ENCODE results near the gene CBX6.
"Not testable (repeated sequence)": the region's sequence is repeated elsewhere in the genome, so short reads cannot be mapped to it uniquely, and the experiment has no call there.

Gene CBX6

GRCh38 chr22:38906052-38906451 is 34.0 kb upstream of the CBX6 start:
- Histone ChIP-seq H3K27ac (no peak overlapping the region), H3K36me3 (no peaks in the 10 kb centered on the region), H3K4me3 (ENCODE audit: low read depth, low read length) (no peak overlapping the region), H3K27me3 (ENCODE audit: insufficient read depth, low read depth, severe bottlenecking) (no peaks in the 10 kb centered on the region), H3K9me3 (ENCODE audit: severe bottlenecking) (peaks cover 8% of the 10 kb centered on the region)
- TF ChIP-seq, protein P1, sequence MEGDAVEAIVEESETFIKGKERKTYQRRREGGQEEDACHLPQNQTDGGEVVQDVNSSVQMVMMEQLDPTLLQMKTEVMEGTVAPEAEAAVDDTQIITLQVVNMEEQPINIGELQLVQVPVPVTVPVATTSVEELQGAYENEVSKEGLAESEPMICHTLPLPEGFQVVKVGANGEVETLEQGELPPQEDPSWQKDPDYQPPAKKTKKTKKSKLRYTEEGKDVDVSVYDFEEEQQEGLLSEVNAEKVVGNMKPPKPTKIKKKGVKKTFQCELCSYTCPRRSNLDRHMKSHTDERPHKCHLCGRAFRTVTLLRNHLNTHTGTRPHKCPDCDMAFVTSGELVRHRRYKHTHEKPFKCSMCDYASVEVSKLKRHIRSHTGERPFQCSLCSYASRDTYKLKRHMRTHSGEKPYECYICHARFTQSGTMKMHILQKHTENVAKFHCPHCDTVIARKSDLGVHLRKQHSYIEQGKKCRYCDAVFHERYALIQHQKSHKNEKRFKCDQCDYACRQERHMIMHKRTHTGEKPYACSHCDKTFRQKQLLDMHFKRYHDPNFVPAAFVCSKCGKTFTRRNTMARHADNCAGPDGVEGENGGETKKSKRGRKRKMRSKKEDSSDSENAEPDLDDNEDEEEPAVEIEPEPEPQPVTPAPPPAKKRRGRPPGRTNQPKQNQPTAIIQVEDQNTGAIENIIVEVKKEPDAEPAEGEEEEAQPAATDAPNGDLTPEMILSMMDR (IDR thresholded peaks at IDR 0.05; ENCODE audit: low read depth, low read length) = no peak
- no peak for DNase-seq

DNA sequence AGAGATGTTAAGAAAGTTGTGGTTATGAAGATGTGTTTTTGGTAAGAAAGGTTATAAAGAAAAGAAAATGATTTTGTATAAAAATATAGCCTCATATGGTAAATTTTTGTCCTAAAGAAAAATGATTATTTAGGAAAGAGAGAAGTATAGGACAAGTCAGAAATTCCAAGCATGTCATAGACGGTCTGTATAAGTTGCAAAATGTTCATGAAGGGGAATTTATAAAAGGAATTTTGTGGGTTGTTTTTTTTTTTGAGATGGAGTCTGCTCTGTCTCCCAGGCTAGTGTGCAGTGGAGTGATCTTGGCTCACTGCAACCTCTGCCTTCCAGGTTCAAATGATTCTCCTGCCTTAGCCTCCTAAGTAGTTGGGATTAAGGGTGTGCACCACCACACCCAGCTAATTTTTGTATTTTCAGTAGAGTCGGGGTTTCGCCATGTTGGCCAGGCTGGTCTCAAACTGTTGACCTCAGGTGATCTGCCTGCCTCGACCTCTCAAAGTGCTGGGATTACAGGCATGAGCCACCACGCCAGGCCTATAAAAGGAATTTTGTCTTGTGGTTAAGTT is 32.1 kb upstream of the CBX6 start:
- not testable (repeated sequence) for H3K9me3 ChIP-seq (ENCODE audit: severe bottlenecking); H3K27me3 ChIP-seq (ENCODE audit: insufficient read depth, low read depth, severe bottlenecking)

DNA sequence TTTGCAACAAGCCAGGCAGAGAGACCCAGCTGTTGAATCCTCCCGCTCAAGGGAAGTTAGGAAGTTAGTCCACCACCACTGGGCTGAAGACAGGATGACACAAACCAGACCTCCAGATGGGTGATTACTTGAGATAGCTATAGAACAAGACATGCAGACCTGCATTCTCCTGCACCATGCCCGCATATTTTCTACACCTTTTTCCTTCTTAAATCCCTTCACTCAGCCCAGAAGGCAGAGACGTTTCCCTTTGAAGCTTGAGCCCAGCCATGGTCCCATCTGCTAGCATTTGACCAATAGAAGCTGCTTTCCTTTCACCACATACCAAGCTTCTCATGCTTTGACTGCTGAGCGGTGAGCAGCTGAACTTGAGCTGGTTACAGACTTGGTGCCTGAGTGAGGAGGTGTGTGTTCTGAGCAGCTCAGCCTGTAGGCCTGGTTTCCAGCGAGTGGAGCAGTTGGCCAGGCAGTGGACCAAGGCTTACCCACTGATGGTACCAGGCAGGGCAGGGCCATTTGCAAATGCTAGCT is 29.2 kb upstream of the CBX6 start:
- no peak for DNase-seq
- Histone ChIP-seq H3K4me3 (ENCODE audit: low read depth, low read length) (no peak overlapping the region), H3K9me3 (ENCODE audit: severe bottlenecking) (peaks cover 8% of the 10 kb centered on the region), H3K27ac (no peak overlapping the region), H3K36me3 (no peaks in the 10 kb centered on the region), H3K27me3 (ENCODE audit: insufficient read depth, low read depth, severe bottlenecking) (no peaks in the 10 kb centered on the region)
- TF ChIP-seq, protein P1 (IDR thresholded peaks at IDR 0.05; ENCODE audit: low read depth, low read length) = no peak

More for the DNA sequence above, 32.1 kb upstream of the CBX6 start:
- not testable (repeated sequence) for H3K27ac ChIP-seq; DNase-seq; H3K4me3 ChIP-seq (ENCODE audit: low read depth, low read length); H3K36me3 ChIP-seq

GRCh38 chr22:38900677-38901076 is 28.7 kb upstream of the CBX6 start:
- H3K27ac ChIP-seq = no peak overlapping the region
- H3K4me3 ChIP-seq (ENCODE audit: low read depth, low read length) = no peak overlapping the region
- peaks cover 8% of the 10 kb centered on the region for H3K9me3 ChIP-seq (ENCODE audit: severe bottlenecking)
- H3K36me3 ChIP-seq = no peaks in the 10 kb centered on the region
- no peaks in the 10 kb centered on the region for H3K27me3 ChIP-seq (ENCODE audit: insufficient read depth, low read depth, severe bottlenecking)
- TF ChIP-seq, protein P1 (IDR thresholded peaks at IDR 0.05; ENCODE audit: low read depth, low read length) = no peak
- DNase-seq = no peak

- TF ChIP-seq, protein P1 (IDR thresholded peaks at IDR 0.05; ENCODE audit: low read depth, low read length) = no peak
- Histone ChIP-seq H3K27ac (no peak overlapping the region), H3K36me3 (no peaks in the 10 kb centered on the region), H3K9me3 (ENCODE audit: severe bottlenecking) (peaks cover 2% of the 10 kb centered on the region), H3K4me3 (ENCODE audit: low read depth, low read length) (no peak overlapping the region), H3K27me3 (ENCODE audit: insufficient read depth, low read depth, severe bottlenecking) (no peaks in the 10 kb centered on the region)
- DNase-seq = no peak
Measured at GRCh38 chr22:38891256-38891655, 19.2 kb upstream of the CBX6 start.

- no peak for DNase-seq
- TF ChIP-seq, protein P1 (IDR thresholded peaks at IDR 0.05; ENCODE audit: low read depth, low read length) = no peak
- Histone ChIP-seq H3K27ac (no peak overlapping the region), H3K36me3 (no peaks in the 10 kb centered on the region), H3K9me3 (ENCODE audit: severe bottlenecking) (peaks cover 2% of the 10 kb centered on the region), H3K27me3 (ENCODE audit: insufficient read depth, low read depth, severe bottlenecking) (no peaks in the 10 kb centered on the region), H3K4me3 (ENCODE audit: low read depth, low read length) (no peak overlapping the region)
Measured at GRCh38 chr22:38890377-38890776, 18.4 kb upstream of the CBX6 start.
